Tibial artery (tissue), 4 donors: ENCODE results near the gene DPP10.

Experiments
- DNase-seq, 2 donors: peaks; one replicate each; pipeline ENCODE4 v3.0.0-alpha.2; 2019
- H3K27ac ChIP-seq, 2 donors: fragments of 200-600 bp; sonication (generic) in 1 of 2; 1 replicate in 1 of 2; 2 replicates in 1 of 2; pipeline ENCODE4 v1.5.1; 2018 to 2019; ENCODE audit warnings: mild to moderate bottlenecking in 1 of 2
- H3K27me3 ChIP-seq, 2 donors: fragments of 200-600 bp; sonication (generic) in 1 of 2; one replicate each; pipeline versions ENCODE4 v1.5.1 to v1.6.0; 2016 to 2019
- H3K36me3 ChIP-seq, 3 donors: fragments of 200-600 bp; sonication (generic) in 2 of 3; one replicate each; pipeline ENCODE4 v1.5.1; 2016 to 2019; ENCODE audit warnings: mild to moderate bottlenecking in 2 of 3
- H3K4me1 ChIP-seq, 4 donors: fragments of 200-600 bp; sonication (generic) in 2 of 4; 1 replicate in 3 of 4; 2 replicates in 1 of 4; pipeline ENCODE4 v1.5.1; 2016 to 2019
- H3K4me3 ChIP-seq, 2 donors: fragments of 200-600 bp; sonication (generic) in 1 of 2; 1 replicate in 1 of 2; 2 replicates in 1 of 2; pipeline ENCODE4 v1.5.1; 2018 to 2019; ENCODE audit warnings: mild to moderate bottlenecking in 2 of 2
- H3K9me3 ChIP-seq, 3 donors: fragments of 200-600 bp; sonication (generic) in 1 of 3; one replicate each; pipeline ENCODE4 v1.5.1; 2016 to 2019
- intact Hi-C: fragments of 100-400 bp; cut with DNase I; formaldehyde crosslinking; loops from one replicate; pipeline ENCODE4 v1.15.0; 2023; ENCODE audit warnings: low total_unique reads
- TF ChIP-seq, protein P1 (sequence below), 2 experiments: fragments of 200-600 bp in 1 of 2; fragments of 450-650 bp in 1 of 2; IDR thresholded peaks; one replicate each; pipeline ENCODE4 v1.5.1; 2017 to 2019; ENCODE audit warnings: antibody characterized with exemption in 2 of 2, mild to moderate bottlenecking in 1 of 2, moderate library complexity in 1 of 2

DPP10 gene

DNA sequence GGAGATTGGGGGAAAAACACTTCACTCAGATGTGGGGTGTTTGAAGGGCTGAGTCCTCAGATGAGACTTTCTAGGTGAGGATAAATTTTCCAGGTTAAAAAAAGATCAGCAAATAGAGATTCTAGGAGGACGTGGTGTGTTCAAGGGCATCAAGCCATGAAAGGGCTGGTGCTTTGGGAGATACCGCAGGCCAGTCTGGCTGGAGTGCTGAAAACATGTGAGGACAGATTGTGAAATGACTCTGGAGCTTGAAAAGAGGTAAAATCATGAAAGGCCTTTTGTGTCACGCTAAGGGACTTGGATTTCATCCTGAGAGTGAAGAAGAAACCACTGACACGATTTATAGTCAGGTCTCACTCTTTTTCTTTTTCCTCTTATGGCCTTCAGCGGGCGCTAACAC, 320.5 kb downstream of the DPP10 start:
- TF ChIP-seq, protein P1, sequence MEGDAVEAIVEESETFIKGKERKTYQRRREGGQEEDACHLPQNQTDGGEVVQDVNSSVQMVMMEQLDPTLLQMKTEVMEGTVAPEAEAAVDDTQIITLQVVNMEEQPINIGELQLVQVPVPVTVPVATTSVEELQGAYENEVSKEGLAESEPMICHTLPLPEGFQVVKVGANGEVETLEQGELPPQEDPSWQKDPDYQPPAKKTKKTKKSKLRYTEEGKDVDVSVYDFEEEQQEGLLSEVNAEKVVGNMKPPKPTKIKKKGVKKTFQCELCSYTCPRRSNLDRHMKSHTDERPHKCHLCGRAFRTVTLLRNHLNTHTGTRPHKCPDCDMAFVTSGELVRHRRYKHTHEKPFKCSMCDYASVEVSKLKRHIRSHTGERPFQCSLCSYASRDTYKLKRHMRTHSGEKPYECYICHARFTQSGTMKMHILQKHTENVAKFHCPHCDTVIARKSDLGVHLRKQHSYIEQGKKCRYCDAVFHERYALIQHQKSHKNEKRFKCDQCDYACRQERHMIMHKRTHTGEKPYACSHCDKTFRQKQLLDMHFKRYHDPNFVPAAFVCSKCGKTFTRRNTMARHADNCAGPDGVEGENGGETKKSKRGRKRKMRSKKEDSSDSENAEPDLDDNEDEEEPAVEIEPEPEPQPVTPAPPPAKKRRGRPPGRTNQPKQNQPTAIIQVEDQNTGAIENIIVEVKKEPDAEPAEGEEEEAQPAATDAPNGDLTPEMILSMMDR (IDR thresholded peaks at IDR 0.05): no peak

DNA sequence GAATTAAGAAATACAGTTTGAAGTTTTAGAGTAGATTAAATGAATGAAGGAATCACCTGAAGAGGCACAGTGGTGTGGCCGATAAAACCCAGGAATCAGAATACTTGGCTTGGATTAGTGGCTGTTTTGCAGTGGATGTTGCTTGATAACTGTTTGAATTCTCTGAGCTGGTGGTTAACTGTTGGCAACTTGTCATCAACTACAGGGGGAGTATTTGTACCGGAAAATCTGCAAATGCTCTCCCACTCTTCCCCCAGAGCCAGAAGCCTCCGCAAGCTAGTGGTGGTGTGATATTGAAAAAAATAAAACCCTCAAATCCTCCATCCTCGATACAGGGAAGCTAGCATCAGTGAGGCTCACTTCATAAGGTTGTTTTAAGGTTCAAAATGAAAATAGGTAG, 326.7 kb downstream of the DPP10 start:
- Histone ChIP-seq H3K27ac (no peak overlapping the region), H3K36me3 (no peaks in the 10 kb centered on the region), H3K9me3 (no peaks in the 10 kb centered on the region), H3K4me1 (no peaks in the 10 kb centered on the region), H3K27me3 (no peaks in the 10 kb centered on the region), H3K4me3 (no peak overlapping the region)
- intact Hi-C loops: no loop called here
- DNase-seq: no peak
- TF ChIP-seq, protein P1 (IDR thresholded peaks at IDR 0.05): no peak

More for the DNA sequence above, 320.5 kb downstream of the DPP10 start:
- Histone ChIP-seq H3K4me1 (no peaks in the 10 kb centered on the region), H3K36me3 (no peaks in the 10 kb centered on the region), H3K9me3 (no peaks in the 10 kb centered on the region), H3K27ac (no peak overlapping the region), H3K27me3 (no peaks in the 10 kb centered on the region), H3K4me3 (no peak overlapping the region)
- DNase-seq: no peak
- intact Hi-C loops: no loop called here

DNA sequence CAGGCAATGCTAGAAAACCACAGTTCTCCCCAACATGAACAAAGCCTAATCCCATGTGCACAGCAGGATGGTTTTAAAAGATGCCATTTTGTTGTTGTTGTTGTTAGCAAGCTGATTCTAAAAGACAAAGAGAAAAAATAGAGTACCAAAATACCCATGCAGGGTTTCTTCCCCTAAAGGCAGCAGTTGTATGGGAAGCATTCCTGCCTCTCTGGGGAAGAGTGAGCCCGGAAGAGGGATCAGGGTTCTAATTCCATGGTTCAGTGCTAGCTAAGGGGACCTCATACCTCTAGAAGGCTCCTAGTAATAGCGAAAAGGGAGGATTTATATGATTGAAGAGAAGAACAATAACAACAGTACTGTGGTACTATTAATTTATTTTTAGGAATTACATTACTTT, 327.6 kb downstream of the DPP10 start:
- Histone ChIP-seq H3K27ac (no peak overlapping the region), H3K4me3 (no peak overlapping the region), H3K4me1 (no peaks in the 10 kb centered on the region), H3K27me3 (no peaks in the 10 kb centered on the region), H3K36me3 (no peaks in the 10 kb centered on the region), H3K9me3 (no peaks in the 10 kb centered on the region)
- TF ChIP-seq, protein P1 (IDR thresholded peaks at IDR 0.05): no peak
- no peak for DNase-seq
- intact Hi-C loops: no loop called here

DNA sequence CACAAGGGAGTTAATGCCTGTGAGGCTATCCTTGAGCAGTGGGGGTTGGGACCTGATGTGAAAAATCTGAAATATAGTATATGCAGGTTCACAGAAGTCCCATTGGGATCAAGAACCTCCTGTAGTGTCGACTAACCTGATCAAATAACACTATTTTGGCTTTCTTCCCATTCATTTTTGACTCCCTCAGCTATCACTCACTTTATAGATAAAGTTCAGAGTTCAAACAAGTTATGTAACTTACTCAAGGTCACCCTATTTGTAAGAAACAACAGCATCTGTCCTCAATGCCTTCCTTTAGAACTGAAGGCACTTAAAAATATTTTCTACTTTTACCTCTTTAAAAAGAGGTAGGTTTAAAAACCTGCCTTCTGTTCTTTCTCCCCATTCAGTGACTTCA, 341.6 kb downstream of the DPP10 start:
- no peaks in the 10 kb centered on the region for H3K36me3 ChIP-seq
- no peaks in the 10 kb centered on the region for H3K27me3 ChIP-seq
- H3K4me3 ChIP-seq: no peak overlapping the region
- H3K9me3 ChIP-seq: no peaks in the 10 kb centered on the region
- TF ChIP-seq, protein P1 (IDR thresholded peaks at IDR 0.05): no peak
- DNase-seq: no peak
- intact Hi-C loops: no loop called here
- H3K27ac ChIP-seq: no peak overlapping the region
- no peaks in the 10 kb centered on the region for H3K4me1 ChIP-seq

DNA sequence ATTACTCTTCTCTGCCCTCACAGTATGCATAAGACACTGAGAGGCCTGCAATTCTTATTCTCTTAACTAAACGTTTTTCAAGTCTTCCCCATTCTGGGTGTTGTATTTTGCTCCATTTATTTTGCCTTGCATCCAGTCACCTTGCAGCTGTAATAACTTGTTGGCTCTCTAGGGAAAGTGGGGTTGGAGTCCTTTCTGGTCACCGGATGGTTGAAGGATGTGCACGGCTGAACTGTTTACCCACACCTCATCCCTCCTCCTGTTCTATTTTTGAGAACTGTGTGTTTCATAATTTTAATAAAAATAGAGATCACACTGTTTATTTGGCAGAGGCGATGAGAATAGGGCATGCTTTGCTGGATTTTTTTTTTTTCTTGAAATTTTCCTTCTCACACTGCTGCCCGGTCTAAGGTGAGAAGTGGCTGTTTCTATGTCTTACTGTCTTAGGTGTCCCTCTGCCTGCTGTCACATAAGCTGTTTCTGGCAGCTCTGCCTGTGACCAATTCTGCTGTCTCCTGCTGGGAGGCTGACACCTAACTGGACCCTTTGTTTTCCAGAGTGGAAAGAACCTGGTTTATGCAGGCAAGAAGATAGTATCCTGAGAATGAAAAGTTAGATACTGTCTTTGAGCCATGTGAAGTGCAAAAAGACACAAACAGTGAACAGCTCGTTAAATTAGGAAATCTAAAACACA, 342.6 kb downstream of the DPP10 start:
- intact Hi-C loops: no loop called here
- DNase-seq: no peak
- no peak overlapping the region for H3K4me3 ChIP-seq
- H3K27ac ChIP-seq: no peak overlapping the region
- no peaks in the 10 kb centered on the region for H3K9me3 ChIP-seq
- no peaks in the 10 kb centered on the region for H3K36me3 ChIP-seq
- TF ChIP-seq, protein P1 (IDR thresholded peaks at IDR 0.05): no peak
- H3K4me1 ChIP-seq: no peaks in the 10 kb centered on the region
- H3K27me3 ChIP-seq: no peaks in the 10 kb centered on the region

DNA sequence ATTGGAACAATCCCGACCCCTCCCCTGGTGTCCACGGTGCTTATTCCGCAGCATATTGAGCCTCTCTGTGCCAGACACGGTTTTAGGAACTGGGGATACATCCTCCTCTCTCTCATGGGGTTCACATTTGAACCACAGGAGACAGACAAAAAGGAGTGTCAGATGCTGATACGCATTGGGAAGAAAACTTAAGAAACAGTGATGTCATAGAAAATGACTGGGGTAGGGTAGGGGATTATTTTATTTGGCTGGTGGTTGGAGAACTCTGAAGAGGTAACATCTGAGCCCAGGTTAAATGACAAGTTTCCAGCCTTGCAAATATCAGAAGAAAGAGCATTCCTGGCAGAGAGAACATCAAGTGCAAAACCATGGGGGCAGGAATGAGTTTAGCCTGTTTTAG, 344.5 kb downstream of the DPP10 start:
- no peak for DNase-seq
- Histone ChIP-seq H3K4me1 (no peaks in the 10 kb centered on the region), H3K4me3 (no peak overlapping the region), H3K36me3 (no peaks in the 10 kb centered on the region), H3K27ac (no peak overlapping the region), H3K27me3 (no peaks in the 10 kb centered on the region), H3K9me3 (no peaks in the 10 kb centered on the region)
- TF ChIP-seq, protein P1 (IDR thresholded peaks at IDR 0.05): no peak
- intact Hi-C loops: no loop called here
